GM20000 (cell line): ENCODE measurements around the gene EXOSC7.

Source experiments
- DNase-seq: peaks from one replicate; pipeline ENCODE4 v3.0.0; 2012; ENCODE audit warnings: low spot score
- CTCF ChIP-seq: IDR thresholded peaks from 2 replicates; pipeline ENCODE4 v1.5.1; 2012; ENCODE audit warnings: mild to moderate bottlenecking, control low read depth; ENCODE audit errors: extremely low read depth, missing control alignments

Gene EXOSC7

GRCh38 chr3:44969828-44970179 is 6.2 kb upstream of the EXOSC7 start:
- no peak for DNase-seq
- TF ChIP-seq CTCF, result no peak

- TF ChIP-seq CTCF, result no peak
- DNase-seq, result no peak
Observed at GRCh38 chr3:44970926-44971490, 5.0 kb upstream of the EXOSC7 start.

- no peak for TF ChIP-seq CTCF
- DNase-seq, result no peak
Observed at GRCh38 chr3:44974416-44974815, 1.6 kb upstream of the EXOSC7 start.

DNA sequence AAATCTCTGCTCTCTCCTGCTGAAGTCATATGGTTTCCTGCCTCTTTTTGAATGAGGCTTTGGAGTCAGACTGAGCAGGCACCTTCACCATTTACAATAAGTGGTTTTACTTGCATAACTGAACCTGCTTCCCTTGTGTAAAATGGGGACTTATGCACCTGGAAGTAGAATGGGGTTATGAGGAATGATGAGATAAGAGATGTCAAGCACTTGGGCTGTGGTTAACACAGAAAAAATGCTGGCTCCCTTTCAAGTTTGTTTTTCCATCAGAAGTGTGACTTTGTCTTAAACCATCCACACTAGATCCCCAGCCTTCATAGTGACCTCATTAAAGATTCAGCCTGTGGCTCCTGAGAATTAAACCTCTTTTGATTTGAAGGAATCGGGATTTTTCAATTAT is 5.2 kb downstream of the EXOSC7 start:
- TF ChIP-seq CTCF, result no peak
- no peak for DNase-seq

GRCh38 chr3:44981751-44982150 is 5.7 kb downstream of the EXOSC7 start:
- peak; percentile 73 for DNase-seq
- TF ChIP-seq CTCF, result no peak

DNA sequence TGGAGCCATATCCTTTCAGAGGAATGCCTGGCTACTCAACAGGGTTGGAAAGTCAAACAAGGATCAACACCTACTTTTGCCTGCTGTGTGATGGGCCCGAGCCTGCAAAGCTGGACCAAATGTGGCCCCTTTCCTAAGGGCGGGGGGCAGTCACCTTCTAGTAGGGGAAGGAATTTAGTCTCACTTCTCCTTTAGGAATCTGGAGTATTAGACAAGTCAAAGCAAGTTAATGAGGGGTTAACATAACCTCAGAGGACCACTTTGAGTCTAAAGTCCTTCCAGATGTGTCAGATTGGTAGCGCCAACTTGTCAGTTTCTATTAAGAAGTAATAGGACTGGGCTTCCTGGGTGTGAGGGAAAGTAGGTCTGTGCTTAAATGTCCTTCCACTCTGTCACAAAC is 6.8 kb downstream of the EXOSC7 start:
- DNase-seq, result no peak
- no peak for TF ChIP-seq CTCF

- DNase-seq, result no peak
- TF ChIP-seq CTCF, result no peak
Observed at GRCh38 chr3:44983484-44983941, 7.5 kb downstream of the EXOSC7 start.
